RPMI7951 (cell line): ENCODE results near the gene KRTCAP2. TPM values are rescaled to one million over a fixed set of nuclear protein-coding genes. Genes with fewer than 3 reads are reported as not detected.
"Not testable (repeated sequence)": the region's sequence is repeated elsewhere in the genome, so short reads cannot be mapped to it uniquely, and the experiment has no call there.

Experiments used
- DNase-seq: peaks from one replicate; pipeline ENCODE4 v3.0.0-alpha.2; 2012; ENCODE audit warnings: low read depth
- total RNA-seq: library from RNA; depleted of rRNA; stranded (reverse); fragments of >200 nt; shearing (Covaris generic); gene quantifications from 2 replicates; pipeline ENCODE4 v1.2.3, GENCODE V29; 2014

Gene KRTCAP2
- total RNA-seq, 1 experiment from 2014 or later, result 172 TPM

GRCh38 chr1:155168456-155169210, 4.5 kb downstream of the KRTCAP2 start:
- DNase-seq, result no peak

GRCh38 chr1:155168105-155168445, 5.0 kb downstream of the KRTCAP2 start:
- not testable (repeated sequence) for DNase-seq

- DNase-seq, result peak; percentile 63
Observed at GRCh38 chr1:155167166-155168104, 5.7 kb downstream of the KRTCAP2 start.

- no peak for DNase-seq
Observed at GRCh38 chr1:155166471-155167165, 6.5 kb downstream of the KRTCAP2 start.

- DNase-seq, result no peak
Observed at GRCh38 chr1:155166051-155166470, 7.0 kb downstream of the KRTCAP2 start.

- DNase-seq, result not testable (repeated sequence)
Observed at GRCh38 chr1:155164625-155165024, 8.5 kb downstream of the KRTCAP2 start.

GRCh38 chr1:155163785-155164184, 9.3 kb downstream of the KRTCAP2 start:
- not testable (repeated sequence) for DNase-seq

- DNase-seq, result not testable (repeated sequence)
Observed at GRCh38 chr1:155162631-155163030, 10.5 kb downstream of the KRTCAP2 start.

GRCh38 chr1:155160128-155160527, 13.0 kb downstream of the KRTCAP2 start:
- no peak for DNase-seq

GRCh38 chr1:155158991-155159390, 14.1 kb downstream of the KRTCAP2 start:
- no peak for DNase-seq

- not testable (repeated sequence) for DNase-seq
Observed at GRCh38 chr1:155155996-155156643, 17.0 kb downstream of the KRTCAP2 start.

GRCh38 chr1:155145491-155145890, 27.6 kb downstream of the KRTCAP2 start:
- no peak for DNase-seq

- no peak for DNase-seq
Observed at GRCh38 chr1:155141749-155142148, 31.4 kb downstream of the KRTCAP2 start.

- DNase-seq, result no peak
Observed at GRCh38 chr1:155140630-155140953, 32.5 kb downstream of the KRTCAP2 start.

GRCh38 chr1:155139895-155140629, 33.0 kb downstream of the KRTCAP2 start, which contains the start of gene DPM3:
Gene DPM3, minus strand, starts transcription at chr1:155140531. Its CDS starts 291 bp downstream, at chr1:155140240.
- DNase-seq, result peak; percentile 77

GRCh38 chr1:155137154-155137949, 35.8 kb downstream of the KRTCAP2 start:
- DNase-seq, result no peak

GRCh38 chr1:155136748-155137147, 36.4 kb downstream of the KRTCAP2 start:
- DNase-seq, result no peak

GRCh38 chr1:155135415-155136028, 37.6 kb downstream of the KRTCAP2 start, which contains the start of gene SLC50A1:
Gene SLC50A1, plus strand, starts transcription at chr1:155135852. Its CDS starts 60 bp downstream, at chr1:155135912.
- peak; percentile 87 for DNase-seq

GRCh38 chr1:155134880-155135414, 38.2 kb downstream of the KRTCAP2 start:
- peak; percentile 92 for DNase-seq
